Measurements from ENCODE around the gene MRPL48.
"Not testable (repeated sequence)": the region's sequence is repeated elsewhere in the genome, so short reads cannot be mapped to it uniquely, and the experiment has no call there.

Gene MRPL48

DNA sequence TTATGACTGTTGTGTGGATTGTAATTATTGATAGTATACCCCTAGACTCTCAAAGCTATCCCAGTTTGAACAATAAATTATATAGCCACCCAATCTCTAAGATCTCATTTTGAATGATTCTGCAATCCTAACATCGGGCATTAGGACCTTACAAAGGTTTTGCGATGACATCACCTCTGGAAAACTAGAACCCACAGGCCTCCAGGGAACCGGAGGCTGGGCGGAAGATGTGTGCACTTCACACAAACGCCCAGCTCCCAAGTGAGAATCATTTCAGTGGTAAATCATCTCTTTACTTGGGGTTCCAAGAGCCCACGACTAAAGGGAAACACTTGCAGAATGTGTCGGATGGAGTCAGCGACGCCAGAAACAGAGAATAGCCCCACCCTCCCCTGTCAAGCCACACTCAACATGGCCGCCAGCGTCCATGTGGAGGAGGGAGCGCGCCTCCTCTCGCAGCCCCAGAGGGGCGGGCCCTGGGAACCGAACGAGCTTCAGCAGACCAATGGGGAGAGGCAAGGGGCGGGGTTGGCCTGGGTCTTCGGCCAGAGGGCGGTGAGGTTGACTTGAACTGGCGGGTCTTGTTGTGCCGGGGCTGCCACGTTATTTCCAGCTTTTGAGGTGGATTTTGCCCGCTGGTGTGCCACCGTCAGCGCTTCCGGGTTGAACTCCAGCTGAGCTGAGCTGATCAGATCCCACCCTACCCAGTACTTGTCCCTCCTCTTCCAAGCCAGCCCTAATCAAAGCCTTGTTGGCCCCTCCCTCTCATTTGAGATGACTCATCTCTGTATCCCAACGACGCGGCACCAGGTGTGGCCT is 8.4 kb upstream of the MRPL48 start:
- DNase-seq = peak; percentile 99

DNA sequence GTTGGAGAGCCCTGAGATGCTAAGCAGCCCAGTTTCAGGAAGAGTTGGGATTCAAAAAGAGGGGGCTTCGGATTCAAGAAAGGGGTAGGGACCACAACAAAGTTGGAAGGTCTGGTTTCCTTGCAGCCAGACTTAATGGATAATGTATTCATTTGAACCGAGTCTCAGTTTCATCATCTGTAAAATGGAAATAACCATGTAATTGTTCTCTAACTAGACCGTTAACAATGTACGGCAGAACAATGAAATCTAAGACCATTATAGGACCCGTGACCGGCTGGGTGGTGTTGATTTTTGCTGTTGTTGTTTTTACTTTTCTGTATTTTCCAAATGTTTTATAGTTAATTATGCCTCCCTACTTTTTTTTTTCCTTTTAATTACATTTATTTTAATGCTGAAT is 6.4 kb upstream of the MRPL48 start:
- no peak for DNase-seq

GRCh38 chr11:73783483-73784020 is 4.1 kb upstream of the MRPL48 start:
- DNase-seq = no peak

DNA sequence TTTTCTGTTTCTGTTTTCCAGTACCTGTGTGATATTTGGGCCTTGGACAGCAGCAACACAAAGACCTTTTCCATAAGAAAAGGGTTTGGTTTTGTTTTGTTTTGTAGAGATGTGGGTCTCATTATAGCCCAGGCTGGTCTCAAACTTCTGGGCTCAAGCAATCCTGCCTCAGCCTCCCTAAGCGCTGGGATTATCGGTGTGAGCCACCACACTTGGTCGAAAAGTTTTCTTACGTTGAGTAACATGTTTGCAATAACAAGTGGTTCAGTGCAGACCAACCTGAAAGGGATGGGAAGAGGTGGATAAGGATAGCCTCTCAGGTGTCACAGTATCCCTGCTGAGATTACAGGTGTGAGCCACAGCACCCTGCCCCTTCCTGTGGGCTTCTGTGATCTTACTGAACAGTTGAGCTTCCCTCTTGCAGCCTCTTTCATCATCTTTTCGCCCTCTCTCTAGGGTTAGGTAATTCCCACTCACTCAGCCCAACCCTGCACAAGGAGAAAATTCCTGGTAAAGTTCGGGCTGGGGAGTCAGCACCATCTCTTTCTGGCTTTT is 3.5 kb upstream of the MRPL48 start:
- DNase-seq = no peak

DNA sequence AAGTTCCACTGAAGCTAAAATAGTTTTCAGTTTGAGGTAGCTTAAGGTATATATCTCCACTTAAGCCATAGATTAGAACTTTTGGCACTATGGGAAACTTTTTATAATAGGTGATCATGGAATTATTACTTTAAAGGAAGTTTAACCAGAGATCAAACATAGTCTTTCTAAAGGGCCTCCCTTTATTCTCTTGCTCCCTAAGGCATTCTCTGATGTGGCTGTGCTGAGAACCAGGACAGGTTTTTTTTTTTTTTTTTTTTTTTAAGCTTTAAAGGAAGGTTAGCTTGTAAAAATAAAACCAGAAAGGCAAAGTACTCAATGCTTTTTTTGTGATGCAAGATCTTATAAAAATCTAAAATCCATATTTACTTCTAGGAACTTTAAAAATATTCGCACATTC is 2.9 kb upstream of the MRPL48 start:
- DNase-seq = no peak

- not testable (repeated sequence) for DNase-seq
Observed at GRCh38 chr11:73785467-73785866, 2.2 kb upstream of the MRPL48 start.

DNA sequence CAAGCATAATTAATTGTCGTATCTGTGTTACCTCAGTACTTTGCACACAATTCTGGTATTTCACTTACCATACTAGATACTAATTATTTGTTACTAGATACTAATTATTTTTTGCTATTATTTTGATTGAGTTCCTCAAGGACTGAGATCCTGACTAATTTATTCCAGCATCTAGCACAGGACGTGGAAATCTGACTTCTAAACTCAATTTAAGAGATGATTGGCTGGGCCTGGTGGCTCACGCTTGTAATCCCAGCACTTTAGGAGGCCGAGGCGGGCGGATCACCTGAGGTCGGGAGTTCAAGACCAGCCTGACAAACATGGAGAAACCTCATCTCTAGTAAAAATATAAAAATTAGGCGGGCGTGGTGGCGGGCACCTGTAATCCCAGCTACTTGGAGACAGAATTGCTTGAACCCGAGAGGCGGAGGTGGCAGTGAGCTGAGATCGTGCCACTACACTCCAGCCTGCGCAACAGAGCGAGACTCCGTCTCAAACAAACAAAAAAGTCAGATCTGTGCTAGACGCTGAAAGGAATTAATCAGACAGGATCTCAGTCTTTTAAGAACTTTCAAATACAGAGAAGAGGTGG is 527 bp upstream of the MRPL48 start:
- DNase-seq = no peak

- no peak for DNase-seq
Observed at GRCh38 chr11:73789279-73789670, 1.6 kb downstream of the MRPL48 start.

DNA sequence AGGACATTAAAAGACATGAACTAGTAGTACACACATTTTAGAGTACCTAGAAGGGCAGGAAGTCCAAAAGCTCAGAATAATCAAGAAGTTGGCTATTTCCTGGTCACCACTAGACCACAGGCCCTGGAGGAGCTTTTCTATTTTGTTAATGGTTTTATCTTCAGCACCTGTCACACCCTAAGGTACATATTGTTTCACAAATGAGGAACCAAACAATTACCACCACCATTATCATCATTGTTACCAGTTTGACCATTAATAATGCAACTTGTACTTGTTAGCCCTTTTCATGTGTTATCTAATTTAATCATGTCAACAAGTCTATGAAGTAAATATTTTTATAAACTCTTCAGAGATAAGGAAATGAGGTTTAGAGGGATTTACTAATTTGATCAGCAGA is 4.9 kb downstream of the MRPL48 start:
- DNase-seq = no peak

DNA sequence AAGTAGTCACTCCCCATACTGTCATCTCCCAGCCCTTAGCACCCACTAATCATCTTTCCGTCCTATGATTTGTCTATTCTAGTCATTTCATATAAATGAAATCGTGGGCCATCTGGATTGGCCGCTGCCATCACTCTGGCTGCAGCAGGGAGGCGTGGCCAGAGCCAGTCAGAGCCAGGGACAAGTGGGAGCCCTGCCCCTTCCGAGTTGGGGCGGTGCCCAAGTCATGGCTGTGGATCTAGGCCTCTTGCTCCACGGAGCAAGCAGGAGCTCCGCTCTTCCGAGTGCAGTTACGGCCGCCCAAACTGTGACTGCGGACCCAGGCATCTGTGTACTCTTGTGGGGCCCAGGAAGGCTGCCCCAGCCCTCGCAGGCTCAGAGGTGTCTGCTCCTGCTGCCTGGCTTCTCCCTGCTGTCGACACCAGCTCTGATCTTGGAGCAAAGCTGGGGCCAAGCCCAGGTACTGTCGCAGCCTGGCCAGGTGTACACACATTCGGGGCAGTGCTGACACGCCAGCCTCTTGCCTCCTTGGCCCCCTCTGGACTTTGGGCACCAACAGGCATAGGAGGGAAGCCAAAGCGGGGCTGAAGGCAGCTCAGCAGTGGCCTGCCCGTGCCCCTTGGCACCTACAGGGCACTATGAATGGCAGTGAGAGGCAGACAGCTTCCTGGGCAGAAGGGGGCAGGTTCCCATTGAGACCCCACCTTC is 8.4 kb downstream of the MRPL48 start:
- DNase-seq = no peak

DNA sequence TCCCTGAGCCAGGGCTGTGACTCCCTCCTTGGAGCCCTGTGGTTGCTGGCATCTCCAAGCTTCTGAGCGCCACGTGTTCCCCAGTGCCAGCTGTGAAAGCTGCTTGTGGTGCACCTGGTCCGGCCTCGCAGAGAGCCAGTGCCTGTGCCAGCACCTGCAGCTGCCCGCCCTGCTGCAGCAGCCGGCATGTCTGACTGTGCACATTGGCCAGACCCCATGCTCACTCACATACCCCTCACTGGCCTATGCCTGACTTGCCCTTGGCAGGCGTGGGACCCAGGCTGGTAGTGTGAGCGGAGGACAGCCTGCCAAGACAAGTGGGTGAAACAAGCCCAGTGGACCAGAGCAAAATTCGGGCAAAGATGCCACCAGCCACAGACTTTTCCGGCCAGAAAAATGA is 9.8 kb downstream of the MRPL48 start:
- no peak for DNase-seq

- no peak for DNase-seq
Observed at GRCh38 chr11:73800276-73800806, 12.7 kb downstream of the MRPL48 start.

DNA sequence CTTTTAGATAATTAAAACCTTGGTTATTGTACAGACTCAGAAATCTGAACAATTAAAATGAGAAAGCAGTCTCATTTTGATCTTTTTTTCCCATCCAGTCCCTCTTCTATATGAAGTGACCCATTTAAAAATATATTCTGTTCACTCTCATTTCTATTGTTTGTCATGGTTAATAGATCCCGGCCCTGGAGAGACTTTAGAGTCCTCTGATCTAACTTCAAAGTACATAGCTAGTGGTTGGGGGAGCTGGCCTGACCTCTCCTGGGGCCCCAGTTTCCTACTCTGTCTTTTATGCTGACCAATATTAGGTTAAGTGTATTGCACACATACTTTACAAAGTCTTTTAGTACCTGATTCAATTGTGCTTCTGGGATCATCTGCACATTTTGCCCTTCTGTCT is 13.5 kb downstream of the MRPL48 start:
- DNase-seq = no peak

DNA sequence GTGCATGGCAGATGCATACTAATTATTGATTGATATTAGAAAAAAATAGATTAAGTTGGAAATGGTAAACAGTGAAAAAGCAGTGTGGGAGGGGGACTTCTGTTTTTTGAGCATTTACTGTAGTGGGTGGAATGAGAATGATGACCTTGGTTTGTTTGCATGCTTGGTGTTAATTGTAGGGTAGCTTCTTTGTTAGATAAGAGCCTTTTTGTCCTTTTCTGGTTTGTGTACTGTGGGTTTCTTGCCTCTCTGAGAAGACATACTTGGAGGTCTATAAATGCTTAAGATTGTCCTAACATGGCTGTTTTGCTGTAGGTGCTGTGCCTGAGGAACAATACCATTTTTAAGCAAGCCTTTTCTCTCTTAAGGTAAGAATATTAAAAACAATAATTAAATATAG is 17.0 kb downstream of the MRPL48 start:
- no peak for DNase-seq

DNA sequence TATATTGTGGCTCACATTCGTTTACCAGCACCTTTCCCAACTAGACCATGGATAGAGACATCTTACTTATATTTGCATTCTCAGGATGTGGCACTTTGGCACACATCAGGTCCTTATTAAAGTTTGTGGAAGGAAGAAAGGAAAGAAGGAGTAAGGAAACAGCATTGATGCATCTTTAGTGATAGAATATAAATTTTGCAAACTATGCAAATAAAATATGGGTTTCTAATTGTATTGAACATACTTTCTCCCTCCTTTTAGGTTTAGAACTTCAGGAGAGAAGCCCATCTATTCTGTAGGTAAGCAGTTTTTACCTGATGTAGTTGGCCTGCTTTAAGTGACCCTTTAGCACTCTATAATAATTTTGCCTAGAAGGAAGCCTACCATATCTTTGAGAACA is 20.4 kb downstream of the MRPL48 start:
- DNase-seq = no peak

GRCh38 chr11:73810637-73811036 is 23.0 kb downstream of the MRPL48 start:
- no peak for DNase-seq

DNA sequence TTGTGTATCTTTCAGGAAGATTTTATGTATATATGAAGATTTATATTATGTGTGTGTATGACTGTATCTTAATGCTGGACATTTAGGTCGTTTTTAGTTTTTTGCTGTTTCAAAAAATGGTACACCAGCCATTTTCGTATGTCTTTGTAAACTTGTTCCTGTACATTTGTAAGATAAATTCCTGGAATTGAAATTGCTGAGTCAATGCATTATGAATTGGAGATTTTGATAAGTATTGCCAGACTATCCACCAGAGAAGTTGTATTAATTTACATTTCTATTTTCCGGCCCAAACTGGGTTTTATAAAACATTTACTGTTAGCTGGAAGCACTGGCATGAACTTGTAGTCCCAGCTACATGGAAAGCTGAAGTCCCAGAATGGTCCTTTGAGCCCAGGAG is 24.6 kb downstream of the MRPL48 start:
- DNase-seq = no peak

DNA sequence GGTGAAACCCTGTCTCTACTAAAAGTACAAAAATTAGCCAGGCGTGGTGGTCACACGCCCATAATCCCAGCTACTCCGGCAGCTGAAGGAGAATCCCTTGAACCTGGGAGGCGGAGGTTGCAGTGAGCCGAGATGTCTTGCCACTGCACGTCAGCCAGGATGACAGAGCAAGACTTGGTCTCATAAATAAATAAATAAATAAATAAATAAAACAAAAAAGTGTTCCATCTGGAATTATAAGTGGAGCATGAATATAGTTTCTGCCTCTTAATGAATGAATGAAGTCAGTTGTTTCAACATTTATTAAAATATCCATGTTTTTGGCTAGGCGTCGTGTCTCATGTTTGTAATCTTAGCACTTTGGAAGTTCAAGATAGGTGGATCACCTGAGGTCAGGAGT is 27.1 kb downstream of the MRPL48 start:
- DNase-seq = no peak

GRCh38 chr11:73818846-73819245 is 31.2 kb downstream of the MRPL48 start:
- no peak for DNase-seq

DNA sequence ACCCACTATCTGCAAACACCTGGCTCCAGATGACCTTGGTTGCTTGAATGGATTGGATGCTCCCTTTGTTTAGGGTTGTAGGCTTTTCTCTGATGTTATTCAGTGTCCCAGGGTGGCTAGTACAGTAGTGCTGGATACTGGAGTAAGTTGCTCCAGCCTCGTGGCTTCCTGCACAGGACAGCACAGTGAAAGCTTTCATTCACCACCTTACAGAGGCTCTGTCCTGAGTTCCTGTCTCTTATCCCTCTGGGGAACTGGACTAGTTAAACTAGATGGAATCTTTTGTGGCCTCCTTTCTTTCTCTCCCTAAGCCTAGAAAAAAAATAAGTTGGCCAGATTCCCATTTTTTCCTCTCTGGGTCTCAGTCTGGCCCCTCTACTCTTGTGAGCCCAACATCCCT is 42.6 kb downstream of the MRPL48 start:
- no peak for DNase-seq

DNA sequence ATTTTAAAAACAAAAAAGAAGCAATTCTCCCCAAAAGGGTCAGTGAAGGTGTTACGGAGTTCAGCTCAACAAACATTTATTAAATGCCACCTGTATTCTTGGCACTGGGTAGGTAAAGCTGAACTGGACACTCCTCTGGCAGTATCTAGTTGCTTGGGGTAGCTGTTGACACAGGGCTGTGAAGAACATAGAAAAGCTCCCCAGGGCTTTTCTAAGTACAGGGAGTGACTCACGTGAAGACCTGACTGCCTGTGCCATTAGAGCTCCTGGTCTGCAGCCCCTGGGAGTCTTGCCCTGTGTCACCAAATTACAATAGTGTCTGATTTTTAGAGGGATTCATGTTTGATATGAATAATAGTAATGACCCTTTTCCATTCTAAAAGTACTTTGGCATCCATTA is 45.4 kb downstream of the MRPL48 start:
- DNase-seq = no peak

GRCh38 chr11:73838443-73839122 is 50.9 kb downstream of the MRPL48 start:
- no peak for DNase-seq

DNA sequence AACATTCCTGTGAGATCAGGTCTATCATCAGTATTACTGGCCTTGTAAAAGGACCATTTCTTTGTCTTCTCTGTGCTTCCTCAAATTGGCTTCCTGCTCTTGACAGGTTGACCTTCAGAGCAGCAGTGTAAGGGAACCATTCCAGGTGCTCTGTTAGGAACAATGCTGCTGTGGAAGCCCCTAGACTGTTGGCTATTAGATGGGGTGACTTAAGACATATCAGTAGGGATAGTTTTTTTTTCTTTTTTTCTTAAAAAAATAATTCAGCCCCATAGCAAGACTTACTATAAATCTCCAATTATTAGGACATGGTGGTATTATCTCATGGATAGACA is 51.4 kb downstream of the MRPL48 start:
- DNase-seq = no peak
